H9 (cell line): ENCODE measurements around the gene FTO. TPM values are rescaled to one million over a fixed set of nuclear protein-coding genes. Genes with fewer than 3 reads are reported as not detected.

Experiments
- DNase-seq: peaks from one replicate; pipeline ENCODE4 v3.0.0-alpha.2; 2017
- H2AFZ ChIP-seq: one replicate; pipeline ENCODE4 v1.6.1; 2013; ENCODE audit warnings: mild to moderate bottlenecking, low read length, control low read depth, moderate library complexity
- H2AK5ac ChIP-seq: 2 replicates; pipeline ENCODE4 v1.6.1; 2013; ENCODE audit warnings: low read length, control low read depth, mixed read lengths; ENCODE audit not compliant: insufficient read length
- H2BK120ac ChIP-seq: one replicate; pipeline ENCODE4 v1.6.1; 2013; ENCODE audit warnings: low read depth, mild to moderate bottlenecking, low read length, control low read depth, inconsistent platforms; ENCODE audit not compliant: poor library complexity, severe bottlenecking
- H2BK12ac ChIP-seq: 2 replicates; pipeline ENCODE4 v1.6.1; 2013; ENCODE audit warnings: low read length, control low read depth, mixed read lengths, low read depth; ENCODE audit not compliant: insufficient read length
- H2BK15ac ChIP-seq: 2 replicates; pipeline ENCODE4 v1.6.1; 2013; ENCODE audit warnings: low read depth, low read length, control low read depth
- H2BK20ac ChIP-seq: one replicate; pipeline ENCODE4 v1.6.1; 2013; ENCODE audit warnings: low read depth, mild to moderate bottlenecking, low read length, control low read depth, inconsistent platforms; ENCODE audit not compliant: poor library complexity, severe bottlenecking
- H2BK5ac ChIP-seq: 2 replicates; pipeline ENCODE4 v1.6.1; 2013; ENCODE audit warnings: low read length, control low read depth, mixed read lengths; ENCODE audit not compliant: insufficient read length
- H3K14ac ChIP-seq: 2 replicates; pipeline ENCODE4 v1.6.1; 2013; ENCODE audit warnings: low read length, control low read depth; ENCODE audit not compliant: insufficient read depth
- H3K18ac ChIP-seq: 2 replicates; pipeline ENCODE4 v1.6.1; 2013; ENCODE audit warnings: low read depth, mild to moderate bottlenecking, mixed read lengths, low read length, control low read depth; ENCODE audit not compliant: insufficient read length
- H3K23ac ChIP-seq: 2 replicates; pipeline ENCODE4 v1.6.1; 2013; ENCODE audit warnings: low read length, control low read depth, mixed read lengths, low read depth; ENCODE audit not compliant: insufficient read length
- H3K23me2 ChIP-seq: 2 replicates; pipeline ENCODE4 v1.6.1; 2013; ENCODE audit warnings: low read depth, mild to moderate bottlenecking, mixed read lengths, low read length, control low read depth; ENCODE audit not compliant: insufficient read length, poor library complexity, severe bottlenecking
- H3K27ac ChIP-seq: 2 replicates; pipeline ENCODE4 v1.5.1; 2013; ENCODE audit warnings: low read length, control low read depth, mixed read lengths, low read depth; ENCODE audit not compliant: insufficient read length
- H3K27me3 ChIP-seq: 2 replicates; pipeline ENCODE4 v1.6.1; 2013; ENCODE audit warnings: low read length, control low read depth, inconsistent platforms; ENCODE audit not compliant: insufficient read depth
- H3K4ac ChIP-seq: 2 replicates; pipeline ENCODE4 v1.6.1; 2013; ENCODE audit warnings: low read depth, mild to moderate bottlenecking, control low read depth, inconsistent platforms, low read length, moderate library complexity
- H3K4me1 ChIP-seq: 2 replicates; pipeline ENCODE4 v1.6.1; 2013; ENCODE audit warnings: low read length, control low read depth, inconsistent platforms; ENCODE audit not compliant: insufficient read depth
- H3K4me2 ChIP-seq: 2 replicates; pipeline ENCODE4 v1.6.1; 2013; ENCODE audit warnings: low read length, control low read depth, mixed read lengths; ENCODE audit not compliant: insufficient read length, insufficient read depth
- H3K56ac ChIP-seq: 2 replicates; pipeline ENCODE4 v1.6.1; 2013; ENCODE audit warnings: low read depth, mild to moderate bottlenecking, mixed read lengths, low read length, control low read depth; ENCODE audit not compliant: insufficient read length
- H3K79me1 ChIP-seq: 2 replicates; pipeline ENCODE4 v1.6.1; 2013; ENCODE audit warnings: low read depth, mild to moderate bottlenecking, moderate library complexity, low read length, control low read depth, inconsistent platforms; ENCODE audit not compliant: insufficient read depth, poor library complexity, severe bottlenecking
- H3K79me2 ChIP-seq: 2 replicates; pipeline ENCODE4 v1.6.1; 2013; ENCODE audit warnings: low read length, control low read depth, inconsistent platforms; ENCODE audit not compliant: insufficient read depth
- H3K9ac ChIP-seq: 2 replicates; pipeline ENCODE4 v1.6.1; 2013; ENCODE audit warnings: low read length, control low read depth, mixed read lengths; ENCODE audit not compliant: insufficient read length; ENCODE audit errors: extremely low read depth
- H3K9me3 ChIP-seq: one replicate; pipeline ENCODE4 v1.6.1; 2013; ENCODE audit warnings: low read depth, low read length, inconsistent platforms; ENCODE audit not compliant: control insufficient read depth
- H3T11ph ChIP-seq: one replicate; pipeline ENCODE4 v1.6.1; 2013; ENCODE audit warnings: mild to moderate bottlenecking, low read length, control low read depth, inconsistent platforms
- H4K20me1 ChIP-seq: one replicate; pipeline ENCODE4 v1.6.1; 2013; ENCODE audit not compliant: control insufficient read depth, insufficient read length, insufficient read depth
- H4K5ac ChIP-seq: 2 replicates; pipeline ENCODE4 v1.6.1; 2013; ENCODE audit warnings: low read depth, mild to moderate bottlenecking, mixed read lengths, low read length, control low read depth; ENCODE audit not compliant: insufficient read length
- H4K8ac ChIP-seq: replicated peaks from 2 replicates; pipeline ENCODE4 v1.6.1; 2013; ENCODE audit warnings: low read length, control low read depth, mixed read lengths, low read depth; ENCODE audit not compliant: insufficient read length
- H4K91ac ChIP-seq: 2 replicates; pipeline ENCODE4 v1.6.1; 2013; ENCODE audit warnings: low read depth, mild to moderate bottlenecking, moderate library complexity, mixed read lengths, low read length, control low read depth; ENCODE audit not compliant: insufficient read length
- H3K27ac Mint-ChIP-seq, 3 experiments: 2 replicates in 2 of 3; 3 replicates in 1 of 3; pipeline ENCODE4 v1.8.0; 2020 to 2021; ENCODE audit warnings: mixed read lengths in 3 of 3, mild to moderate bottlenecking in 1 of 3, moderate library complexity in 1 of 3
- H3K27me3 Mint-ChIP-seq: 2 replicates; pipeline ENCODE4 v1.8.0; 2021; ENCODE audit warnings: low read depth, mild to moderate bottlenecking, moderate library complexity, mixed read lengths
- H3K36me3 Mint-ChIP-seq, 3 experiments: 2 replicates in 2 of 3; 3 replicates in 1 of 3; pipeline ENCODE4 v1.8.0; 2020 to 2021; ENCODE audit warnings: low read depth in 3 of 3, mixed read lengths in 3 of 3; ENCODE audit not compliant: insufficient read depth in 1 of 3
- H3K4me1 Mint-ChIP-seq, 2 experiments: 2 replicates each; pipeline ENCODE4 v1.8.0; 2020; ENCODE audit warnings: mixed read lengths in 2 of 2
- H3K4me3 Mint-ChIP-seq, 2 experiments: 2 replicates in 1 of 2; 3 replicates in 1 of 2; pipeline ENCODE4 v1.8.0; 2020 to 2021; ENCODE audit warnings: mild to moderate bottlenecking in 2 of 2, mixed read lengths in 2 of 2, moderate library complexity in 1 of 2
- H3K9me3 Mint-ChIP-seq, 2 experiments: 2 replicates in 1 of 2; 3 replicates in 1 of 2; pipeline ENCODE4 v1.8.0; 2020; ENCODE audit warnings: mild to moderate bottlenecking in 2 of 2, mixed read lengths in 2 of 2, moderate library complexity in 1 of 2
- WGBS: extraction: QIAGEN DNeasy Blood & Tissue Kit; methylation state at CpG from one replicate; pipeline ENCODE4 v1.1.7; 2013; ENCODE audit warnings: missing lambda C conversion rate, low lambda C conversion rate, mixed read lengths; ENCODE audit not compliant: insufficient read length; ENCODE audit errors: extremely low coverage; 5-methylcytosine and 5-hydroxymethylcytosine counted together
- total RNA-seq: library from RNA; stranded (reverse); gene quantifications from 2 replicates; pipeline ENCODE4 v1.2.1, GENCODE V29; 2021
- TF ChIP-seq, protein P1 (sequence below): fragments of 200-600 bp; sonication (generic); conservative IDR thresholded peaks from 3 replicates; pipeline ENCODE4 v1.8.0; 2021; ENCODE audit warnings: antibody characterized with exemption, mild to moderate bottlenecking

FTO gene
- total RNA-seq, 1 experiment from 2014 or later = 67.9 TPM

DNA sequence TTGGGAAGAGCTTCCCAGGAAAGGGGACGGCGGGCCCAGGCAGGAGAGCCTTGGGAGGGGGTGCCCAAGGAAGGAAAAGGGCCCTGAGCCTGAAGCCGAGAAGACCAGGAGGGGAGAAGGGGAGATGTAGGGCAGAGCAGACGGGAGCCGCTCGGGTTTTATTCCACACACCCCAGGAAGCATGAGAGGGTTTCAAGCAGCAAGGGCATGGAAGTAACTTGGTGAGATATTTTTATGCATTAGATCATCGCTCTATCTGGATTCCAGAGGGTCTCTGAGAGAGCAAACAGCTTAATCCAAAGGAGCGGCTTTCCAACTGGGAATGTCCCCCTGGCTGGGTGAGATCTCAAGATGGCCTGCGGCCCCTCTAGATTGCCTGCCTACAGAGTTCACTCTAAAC is 411.6 kb downstream of the FTO start:
- Mint-ChIP-seq H3K4me1 (peaks cover 19 to 26% of the 10 kb centered on the region in 2 experiments), H3K27me3 (no peaks in the 10 kb centered on the region; the same call in 1 of the 2 replicates), H3K9me3 (no peaks in the 10 kb centered on the region), H3K36me3 (peaks cover 2 to 6% (median 5%) of the 10 kb centered on the region in 3 experiments; a peak in 5 of 7 replicates), H3K4me3 (no peak overlapping the region), H3K27ac (peak overlapping the region in 2 of 3 experiments; percentile 3 to 18; a peak in 2 of 7 replicates)
- H3K9ac ChIP-seq = no peak overlapping the region
- H4K8ac ChIP-seq = no peak overlapping the region
- H3K27me3 ChIP-seq = no peaks in the 10 kb centered on the region
- no peaks in the 10 kb centered on the region for H3K79me2 ChIP-seq
- no peak overlapping the region for H2AFZ ChIP-seq
- no peak overlapping the region for H3K4ac ChIP-seq
- no peak overlapping the region for H3K27ac ChIP-seq
- H4K20me1 ChIP-seq = no peaks in the 10 kb centered on the region
- no peak overlapping the region for H2BK20ac ChIP-seq
- H4K91ac ChIP-seq = no peak overlapping the region
- TF ChIP-seq, protein P1, sequence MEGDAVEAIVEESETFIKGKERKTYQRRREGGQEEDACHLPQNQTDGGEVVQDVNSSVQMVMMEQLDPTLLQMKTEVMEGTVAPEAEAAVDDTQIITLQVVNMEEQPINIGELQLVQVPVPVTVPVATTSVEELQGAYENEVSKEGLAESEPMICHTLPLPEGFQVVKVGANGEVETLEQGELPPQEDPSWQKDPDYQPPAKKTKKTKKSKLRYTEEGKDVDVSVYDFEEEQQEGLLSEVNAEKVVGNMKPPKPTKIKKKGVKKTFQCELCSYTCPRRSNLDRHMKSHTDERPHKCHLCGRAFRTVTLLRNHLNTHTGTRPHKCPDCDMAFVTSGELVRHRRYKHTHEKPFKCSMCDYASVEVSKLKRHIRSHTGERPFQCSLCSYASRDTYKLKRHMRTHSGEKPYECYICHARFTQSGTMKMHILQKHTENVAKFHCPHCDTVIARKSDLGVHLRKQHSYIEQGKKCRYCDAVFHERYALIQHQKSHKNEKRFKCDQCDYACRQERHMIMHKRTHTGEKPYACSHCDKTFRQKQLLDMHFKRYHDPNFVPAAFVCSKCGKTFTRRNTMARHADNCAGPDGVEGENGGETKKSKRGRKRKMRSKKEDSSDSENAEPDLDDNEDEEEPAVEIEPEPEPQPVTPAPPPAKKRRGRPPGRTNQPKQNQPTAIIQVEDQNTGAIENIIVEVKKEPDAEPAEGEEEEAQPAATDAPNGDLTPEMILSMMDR = no peak
- no peak overlapping the region for H2BK12ac ChIP-seq
- H3K23me2 ChIP-seq = no peaks in the 10 kb centered on the region
- no peak overlapping the region for H2AK5ac ChIP-seq
- peaks cover 3% of the 10 kb centered on the region; the same call in 1 of the 2 replicates for H3K4me1 ChIP-seq
- H3K4me2 ChIP-seq = no peak overlapping the region
- H2BK15ac ChIP-seq = no peak overlapping the region
- no CpG with 5 or more reads among the region's 9 CpGs for WGBS
- H3K18ac ChIP-seq = no peak overlapping the region
- H4K5ac ChIP-seq = no peak overlapping the region
- no peak overlapping the region for H3K56ac ChIP-seq
- H3K79me1 ChIP-seq = no peaks in the 10 kb centered on the region
- no peak for DNase-seq
- no peak overlapping the region for H3K14ac ChIP-seq
- H3K23ac ChIP-seq = no peak overlapping the region
- no peak overlapping the region for H3T11ph ChIP-seq
- no peak overlapping the region for H2BK5ac ChIP-seq
- no peak overlapping the region for H2BK120ac ChIP-seq
- H3K9me3 ChIP-seq = no peaks in the 10 kb centered on the region
